Parathyroid adenoma (tissue), 2 donors: Measurements from ENCODE around the gene XYLT1.

Source experiments
- H2AFZ ChIP-seq: fragments of 300-600 bp; sonication (generic); one replicate; pipeline ENCODE4 v1.7.0; 2017; ENCODE audit warnings: antibody characterized with exemption, mild to moderate bottlenecking
- H3K27ac ChIP-seq: fragments of 300-600 bp; sonication (generic); one replicate; pipeline ENCODE4 v1.7.0; 2017
- H3K27me3 ChIP-seq: fragments of 300-600 bp; sonication (generic); one replicate; pipeline ENCODE4 v1.7.0; 2017; ENCODE audit warnings: low read length; ENCODE audit not compliant: control insufficient read depth, insufficient read depth
- H3K36me3 ChIP-seq: fragments of 300-600 bp; sonication (generic); one replicate; pipeline ENCODE4 v1.7.0; 2017; ENCODE audit warnings: low read length; ENCODE audit not compliant: control insufficient read depth, insufficient read depth
- H3K4me1 ChIP-seq: fragments of 300-600 bp; sonication (generic); one replicate; pipeline ENCODE4 v1.7.0; 2017; ENCODE audit warnings: control low read depth
- H3K4me2 ChIP-seq: fragments of 300-600 bp; sonication (generic); one replicate; pipeline ENCODE4 v1.7.0; 2017; ENCODE audit warnings: low read length
- H3K4me3 ChIP-seq: fragments of 300-600 bp; sonication (generic); one replicate; pipeline ENCODE4 v1.7.0; 2017; ENCODE audit warnings: low read depth, low read length
- H3K79me2 ChIP-seq: fragments of 300-600 bp; sonication (generic); one replicate; pipeline ENCODE4 v1.7.0; 2017; ENCODE audit warnings: control low read depth
- H3K9ac ChIP-seq: fragments of 300-600 bp; sonication (generic); one replicate; pipeline ENCODE4 v1.7.0; 2017; ENCODE audit warnings: mild to moderate bottlenecking
- H3K9me3 ChIP-seq: fragments of 300-600 bp; sonication (generic); one replicate; pipeline ENCODE4 v1.7.0; 2017; ENCODE audit warnings: low read length; ENCODE audit not compliant: control insufficient read depth
- CTCF ChIP-seq: fragments of 300-600 bp; sonication (generic); IDR thresholded peaks from one replicate; pipeline ENCODE4 v1.7.0; 2017; ENCODE audit warnings: antibody characterized with exemption, mild to moderate bottlenecking
- donor health status: primary hyperparathyroidism.

The XYLT1 gene

GRCh38 chr16:17177959-17178905 is 292.5 kb downstream of the XYLT1 start:
- H3K27ac ChIP-seq = no peak overlapping the region
- no peak overlapping the region for H3K9ac ChIP-seq
- H3K79me2 ChIP-seq = no peaks in the 10 kb centered on the region
- H2AFZ ChIP-seq = no peak overlapping the region
- H3K36me3 ChIP-seq = no peaks in the 10 kb centered on the region
- H3K4me3 ChIP-seq = no peak overlapping the region
- H3K9me3 ChIP-seq = no peaks in the 10 kb centered on the region
- TF ChIP-seq CTCF = no peak
- no peaks in the 10 kb centered on the region for H3K4me1 ChIP-seq
- H3K27me3 ChIP-seq = no peaks in the 10 kb centered on the region
- no peak overlapping the region for H3K4me2 ChIP-seq

GRCh38 chr16:17177242-17177958 is 293.4 kb downstream of the XYLT1 start:
- Histone ChIP-seq H3K4me2 (no peak overlapping the region), H3K27ac (no peak overlapping the region), H3K4me3 (no peak overlapping the region), H3K27me3 (no peaks in the 10 kb centered on the region), H3K79me2 (no peaks in the 10 kb centered on the region), H3K9ac (no peak overlapping the region), H3K4me1 (no peaks in the 10 kb centered on the region), H2AFZ (no peak overlapping the region), H3K9me3 (no peaks in the 10 kb centered on the region), H3K36me3 (no peaks in the 10 kb centered on the region)
- TF ChIP-seq CTCF = no peak

- Histone ChIP-seq H3K9ac (no peak overlapping the region), H3K27me3 (no peaks in the 10 kb centered on the region), H3K79me2 (no peaks in the 10 kb centered on the region), H3K9me3 (no peaks in the 10 kb centered on the region), H3K4me3 (no peak overlapping the region), H3K4me1 (no peaks in the 10 kb centered on the region), H3K36me3 (no peaks in the 10 kb centered on the region), H3K4me2 (no peak overlapping the region), H2AFZ (no peak overlapping the region), H3K27ac (no peak overlapping the region)
- TF ChIP-seq CTCF = no peak
These were observed 294.6 kb downstream of the XYLT1 start for GRCh38 chr16:17176199-17176598.

GRCh38 chr16:17173281-17173680 is 297.5 kb downstream of the XYLT1 start:
- no peak for TF ChIP-seq CTCF
- no peaks in the 10 kb centered on the region for H3K27me3 ChIP-seq
- no peaks in the 10 kb centered on the region for H3K9me3 ChIP-seq
- H3K36me3 ChIP-seq = no peaks in the 10 kb centered on the region
- H3K4me1 ChIP-seq = no peaks in the 10 kb centered on the region
- no peak overlapping the region for H3K4me3 ChIP-seq
- H2AFZ ChIP-seq = no peak overlapping the region
- no peak overlapping the region for H3K9ac ChIP-seq
- no peaks in the 10 kb centered on the region for H3K79me2 ChIP-seq
- no peak overlapping the region for H3K27ac ChIP-seq
- no peak overlapping the region for H3K4me2 ChIP-seq
